ENCODE data around the gene MOB1B. TPM values are rescaled to one million over a fixed set of nuclear protein-coding genes. Genes with fewer than 3 reads are reported as not detected.

MOB1B gene
- polyA plus RNA-seq, 4 donors = 35.0 to 62.7 (median 38.5) TPM

GRCh38 chr4:70914000-70914399 lies 11.8 kb downstream of the MOB1B start:
- DNase-seq (ENCODE audit: low read depth in 4 of 4, low spot score in 2 of 4) = no peak

DNA sequence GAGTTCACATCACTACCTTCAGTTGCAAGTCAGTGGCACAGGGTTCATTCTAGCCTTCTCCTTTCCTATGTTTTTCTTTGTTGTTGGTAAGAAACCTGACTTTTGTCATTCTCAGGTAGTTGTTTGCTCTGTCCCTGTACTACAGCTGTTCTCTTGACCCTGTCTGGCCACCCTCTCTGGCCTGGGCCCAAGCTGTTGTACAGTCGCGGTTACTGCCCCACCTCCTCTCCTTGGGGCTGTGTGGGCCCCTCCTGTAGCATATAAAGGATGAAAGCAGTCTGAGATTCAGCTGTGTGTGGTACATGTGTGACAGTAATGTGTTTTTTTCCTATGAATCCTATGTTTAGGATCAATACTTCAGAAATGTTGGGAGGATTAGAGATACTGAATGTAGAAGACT lies 12.5 kb downstream of the MOB1B start:
- no peak for DNase-seq (ENCODE audit: low read depth in 4 of 4, low spot score in 2 of 4)

DNA sequence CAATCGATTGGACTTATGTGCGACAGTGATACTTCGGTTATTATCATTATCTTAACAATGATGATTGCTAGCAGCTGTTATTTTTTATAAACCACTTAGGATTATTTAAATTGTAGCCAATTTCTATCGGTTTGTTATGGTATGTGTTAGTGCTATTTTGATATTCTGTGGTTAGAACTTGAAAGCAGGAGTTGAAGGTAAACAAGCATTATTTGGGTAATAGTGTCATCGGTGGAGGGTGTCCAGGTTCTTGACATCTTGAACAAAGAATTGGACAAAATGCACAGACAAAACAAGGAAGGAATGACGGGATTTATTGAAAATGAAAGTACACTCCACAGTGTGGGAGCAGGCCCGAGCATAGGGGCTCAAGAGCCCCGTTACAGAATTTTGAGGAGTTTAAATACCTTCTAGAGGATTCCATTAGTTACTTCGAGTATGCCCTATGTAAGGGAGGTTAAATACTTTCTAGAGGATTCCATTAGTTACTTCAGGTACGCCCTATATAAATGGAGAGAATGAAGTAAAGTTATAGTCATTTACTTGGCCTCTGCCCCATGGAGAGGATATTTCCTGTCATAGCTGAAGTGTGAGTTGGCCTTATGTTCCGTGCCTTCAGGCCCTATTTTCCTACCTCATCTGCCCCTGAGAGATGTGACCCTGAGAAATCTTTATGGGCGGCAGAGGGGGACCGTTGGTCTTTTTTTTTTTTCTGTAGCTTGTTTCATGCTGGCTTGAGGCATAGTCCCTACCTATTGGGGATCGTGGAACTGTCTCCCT lies 13.1 kb downstream of the MOB1B start:
- no peak for DNase-seq (ENCODE audit: low read depth in 4 of 4, low spot score in 2 of 4)

DNA sequence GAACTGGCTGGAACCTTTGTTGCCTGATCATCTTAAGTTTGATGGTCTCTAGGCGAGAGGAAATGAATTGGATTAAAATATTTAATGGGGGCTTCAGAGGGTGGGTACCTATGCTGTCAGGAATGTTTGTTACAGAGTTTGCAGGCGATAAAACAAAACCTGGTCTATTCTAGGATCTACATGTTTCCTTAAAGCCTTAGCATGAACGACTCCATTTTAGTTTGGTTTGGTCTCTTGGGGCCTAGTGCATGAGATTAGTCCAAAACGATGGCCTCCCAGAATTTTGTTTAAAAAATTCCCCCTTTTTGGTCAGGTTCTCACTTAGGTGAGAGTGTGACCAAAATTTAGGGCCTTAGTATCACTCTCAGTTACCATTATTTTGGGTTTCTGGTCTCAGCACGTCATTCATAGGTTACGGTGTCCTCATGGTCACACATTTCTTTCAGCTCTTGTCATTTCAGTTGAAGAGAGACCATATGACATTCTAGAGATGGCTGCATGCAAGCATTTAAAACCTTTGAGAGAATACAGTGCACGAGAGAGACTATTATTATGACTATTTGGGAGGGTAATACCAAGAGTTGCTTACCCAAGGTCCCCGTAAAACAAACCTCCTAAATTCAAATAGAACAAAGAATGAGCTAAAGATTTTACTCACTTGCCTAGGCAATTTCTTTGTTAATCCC lies 13.8 kb downstream of the MOB1B start:
- no peak for DNase-seq (ENCODE audit: low read depth in 4 of 4, low spot score in 2 of 4)

DNA sequence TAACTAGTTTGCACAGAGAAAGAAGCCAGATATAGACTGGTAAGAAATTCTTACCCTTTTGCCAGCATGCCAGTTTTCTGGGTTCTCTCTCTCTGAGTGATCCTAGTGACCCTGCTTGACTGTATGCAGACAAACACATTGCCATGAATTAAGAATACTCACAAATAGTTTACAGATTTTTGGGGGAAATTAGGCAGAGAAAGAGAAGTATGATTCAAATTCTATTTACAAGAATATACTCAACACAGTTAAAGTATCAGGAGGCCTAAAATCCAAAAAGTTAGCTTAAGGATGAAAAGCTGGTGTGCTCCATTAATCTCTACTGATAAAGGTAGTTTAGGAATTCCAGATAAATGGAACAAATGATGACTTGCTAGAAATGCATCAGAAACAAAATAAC lies 18.4 kb downstream of the MOB1B start:
- no peak for DNase-seq (ENCODE audit: low read depth in 4 of 4, low spot score in 2 of 4)

- DNase-seq (ENCODE audit: low read depth in 4 of 4, low spot score in 2 of 4) = no peak
Observed at GRCh38 chr4:70925418-70925817, 23.2 kb downstream of the MOB1B start.

GRCh38 chr4:70925899-70926635 lies 23.9 kb downstream of the MOB1B start:
- DNase-seq (ENCODE audit: low read depth in 4 of 4, low spot score in 2 of 4) = no peak

DNA sequence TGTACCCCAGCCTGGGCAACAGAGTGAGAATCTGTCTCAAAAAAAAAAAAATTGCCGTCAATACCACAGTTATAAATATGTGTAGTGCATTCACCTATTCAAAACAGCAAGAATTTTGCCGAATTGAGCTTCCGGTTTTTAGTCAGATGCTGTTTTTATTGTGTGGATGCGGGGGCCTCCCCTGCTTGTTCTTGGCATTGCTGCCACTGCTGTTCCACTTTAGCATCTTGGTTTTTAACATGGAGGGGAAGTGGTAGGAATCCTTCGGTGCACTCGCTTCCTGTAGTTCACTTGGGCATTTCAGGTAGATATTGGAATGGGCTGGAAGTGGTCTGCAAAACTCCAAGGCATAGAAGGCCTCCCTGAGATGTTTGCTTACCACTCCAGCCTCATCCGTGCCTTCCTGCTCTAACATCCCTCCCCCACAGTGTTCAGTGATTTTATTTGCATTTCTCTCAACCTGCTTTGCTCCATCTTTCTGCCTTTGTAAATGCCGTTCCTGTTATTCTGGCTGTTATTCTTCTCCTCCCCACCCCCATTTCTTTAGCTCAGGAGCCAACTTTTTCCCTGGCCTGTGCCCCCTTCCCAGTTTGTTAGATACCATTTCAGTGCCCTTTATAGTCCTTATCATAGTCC lies 25.5 kb downstream of the MOB1B start:
- DNase-seq (ENCODE audit: low read depth in 4 of 4, low spot score in 2 of 4) = no peak

- DNase-seq (ENCODE audit: low read depth in 4 of 4, low spot score in 2 of 4) = no peak
Observed at GRCh38 chr4:70930530-70931256, 28.5 kb downstream of the MOB1B start.

DNA sequence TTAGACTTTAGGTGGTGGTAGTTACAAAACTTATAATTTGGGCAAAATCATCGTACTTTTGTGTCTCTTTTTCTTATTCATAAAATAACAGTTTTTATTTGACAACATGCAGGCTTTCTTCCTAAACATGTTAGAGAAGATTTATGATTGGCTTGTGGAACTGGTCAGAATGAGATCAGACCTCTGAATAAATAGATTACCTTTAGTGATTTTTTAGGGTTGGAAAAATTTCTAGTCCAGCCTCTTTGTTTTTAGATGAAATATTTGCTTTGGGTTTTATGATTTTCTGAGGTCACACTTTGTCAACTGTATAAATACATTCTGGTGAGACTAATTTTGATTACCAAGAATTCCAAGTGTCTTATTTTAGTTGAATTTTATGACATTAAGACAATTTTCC lies 29.2 kb downstream of the MOB1B start:
- no peak for DNase-seq (ENCODE audit: low read depth in 4 of 4, low spot score in 2 of 4)

DNA sequence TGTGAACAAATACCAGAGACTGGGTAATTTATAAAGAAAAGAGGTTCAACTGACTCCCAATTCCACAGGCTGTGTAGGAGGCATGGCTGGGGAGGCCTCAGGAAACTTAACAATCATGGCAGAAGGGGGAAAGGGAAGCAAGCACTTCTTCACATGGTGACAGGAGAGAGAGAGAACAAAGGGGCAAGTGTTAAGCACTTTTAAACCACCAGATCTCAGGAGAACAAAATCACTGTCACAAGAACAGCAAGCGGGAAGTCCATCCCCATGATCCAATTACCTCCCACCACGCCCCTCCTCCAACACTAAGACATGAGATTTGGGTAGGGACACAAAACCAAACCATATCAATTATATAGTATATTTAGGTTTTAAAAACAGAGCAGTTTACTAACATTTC lies 30.8 kb downstream of the MOB1B start:
- no peak for DNase-seq (ENCODE audit: low read depth in 4 of 4, low spot score in 2 of 4)

DNA sequence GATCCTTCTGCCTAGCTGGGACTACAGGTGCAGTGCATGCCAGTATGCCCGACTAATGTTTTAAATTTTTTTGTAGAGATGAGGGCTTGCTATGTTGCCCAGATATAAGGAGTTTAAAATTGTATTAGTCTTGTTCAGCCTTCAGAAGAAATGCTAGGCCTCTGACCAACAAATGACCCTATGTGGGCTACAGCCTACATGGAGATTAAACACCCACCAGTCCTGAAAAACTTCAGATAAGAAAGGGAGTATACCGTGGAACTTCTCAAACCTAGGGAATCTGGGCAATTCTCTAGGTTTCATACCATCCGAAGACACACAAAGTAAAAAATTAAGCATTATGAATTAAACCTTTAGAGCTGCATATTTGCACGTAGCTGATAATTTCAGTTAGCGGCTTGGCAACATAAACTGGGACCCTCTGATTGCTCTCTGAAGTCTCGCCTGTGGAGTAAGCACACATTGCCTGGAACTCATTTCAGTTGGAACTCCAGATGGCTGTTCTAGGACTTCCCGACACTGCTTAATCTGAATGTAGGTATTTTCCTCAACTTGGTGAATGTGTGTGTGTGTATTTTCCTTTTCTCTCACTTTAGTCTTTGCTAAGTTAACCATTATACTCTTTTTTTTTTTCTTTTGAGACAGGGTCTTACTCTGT lies 33.0 kb downstream of the MOB1B start:
- no peak for DNase-seq (ENCODE audit: low read depth in 4 of 4, low spot score in 2 of 4)

GRCh38 chr4:70936200-70936787 lies 34.1 kb downstream of the MOB1B start:
- DNase-seq (ENCODE audit: low read depth in 4 of 4, low spot score in 2 of 4) = no peak

DNA sequence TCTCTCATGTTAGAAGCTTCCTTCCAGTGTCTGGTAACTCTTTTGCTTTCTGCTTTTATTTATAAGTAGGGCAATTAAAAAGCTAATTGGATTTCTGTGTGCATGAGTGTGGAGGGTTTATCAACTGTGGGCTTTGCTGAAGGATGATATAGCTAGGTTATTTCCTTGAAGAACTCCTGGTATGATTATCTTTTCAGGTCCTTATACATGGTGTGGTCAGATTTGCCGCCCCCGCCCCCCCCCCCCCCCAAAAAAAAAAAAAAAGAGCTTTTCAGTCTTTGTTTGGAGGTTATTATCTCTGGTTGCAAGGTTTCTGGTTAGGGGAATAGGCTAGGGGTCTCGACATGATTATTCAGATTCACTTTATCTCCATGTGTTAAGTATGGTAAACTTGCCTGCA lies 35.9 kb downstream of the MOB1B start:
- no peak for DNase-seq (ENCODE audit: low read depth in 4 of 4, low spot score in 2 of 4)

DNA sequence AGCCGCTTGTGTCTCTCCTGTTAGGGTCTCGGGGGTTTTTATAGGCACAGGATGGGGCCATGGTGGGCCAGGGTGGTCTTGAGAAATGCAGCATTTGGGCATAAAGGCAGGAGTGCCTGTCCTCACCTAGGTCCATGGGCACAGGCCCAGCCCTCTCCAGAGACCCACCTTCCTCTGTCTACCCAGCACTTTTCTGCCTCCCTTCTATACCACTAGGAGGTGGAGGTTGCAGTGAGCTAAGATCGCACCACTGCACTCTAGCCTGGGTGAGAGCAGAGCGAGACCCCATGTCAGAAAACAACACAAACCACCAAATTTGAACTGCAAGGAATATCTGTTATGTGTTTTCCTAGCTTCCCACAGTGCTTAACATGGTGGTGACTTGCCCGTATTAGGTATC lies 38.0 kb downstream of the MOB1B start:
- no peak for DNase-seq (ENCODE audit: low read depth in 4 of 4, low spot score in 2 of 4)

DNA sequence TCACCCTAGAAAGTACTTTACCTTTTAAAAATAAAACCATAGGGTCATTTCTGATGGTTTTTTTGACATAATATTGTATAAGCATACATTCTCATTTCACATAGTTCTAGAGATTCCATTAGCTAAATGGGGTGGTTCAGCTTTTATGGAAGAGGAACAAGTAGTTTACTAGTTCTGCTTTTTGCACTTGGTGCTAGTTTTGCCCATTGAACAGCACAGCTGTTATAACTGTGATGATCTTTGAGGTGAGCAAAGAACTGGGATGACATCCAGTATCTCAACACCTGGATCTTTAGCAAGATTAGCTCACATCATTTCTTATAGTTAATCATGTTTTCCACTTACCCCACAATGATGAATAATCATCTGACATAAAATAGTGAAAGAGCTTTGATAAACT lies 40.9 kb downstream of the MOB1B start:
- DNase-seq (ENCODE audit: low read depth in 4 of 4, low spot score in 2 of 4) = no peak

DNA sequence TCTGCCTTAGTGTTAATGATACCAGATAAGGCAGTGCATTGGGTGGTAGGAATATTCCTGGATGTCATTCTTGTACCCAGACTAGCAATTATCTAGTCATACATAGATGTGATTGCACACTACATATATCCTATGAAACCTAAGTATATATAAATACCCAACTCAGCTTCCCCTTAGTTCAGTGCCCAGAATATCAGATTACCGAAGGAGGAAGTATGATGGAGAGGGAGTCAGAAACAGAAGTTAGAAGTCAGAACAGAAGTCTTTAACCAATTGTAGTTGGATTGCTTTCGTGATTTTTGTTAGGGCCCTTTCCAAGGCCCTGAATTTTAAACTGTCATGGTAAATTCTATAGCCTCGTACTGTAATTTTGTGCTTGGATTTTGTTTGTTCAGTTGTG lies 42.9 kb downstream of the MOB1B start:
- DNase-seq (ENCODE audit: low read depth in 4 of 4, low spot score in 2 of 4) = no peak

- DNase-seq (ENCODE audit: low read depth in 4 of 4, low spot score in 2 of 4) = no peak
Observed at GRCh38 chr4:70945452-70946055, 43.4 kb downstream of the MOB1B start.

- no peak for DNase-seq (ENCODE audit: low read depth in 4 of 4, low spot score in 2 of 4)
Observed at GRCh38 chr4:70946939-70947338, 44.8 kb downstream of the MOB1B start.
